Mesothelial cell of epicardium (in vitro differentiated cells): ENCODE data around the gene ELAVL2. TPM values are rescaled to one million over a fixed set of nuclear protein-coding genes. Genes with fewer than 3 reads are reported as not detected.

ENCODE experiments used
- DNase-seq, 2 experiments: peaks; one replicate each; pipeline ENCODE4 v3.0.0; 2021; ENCODE audit warnings: low spot score in 2 of 2; ENCODE audit not compliant: unreplicated experiment in 2 of 2
- H3K27ac Mint-ChIP-seq: 2 replicates; pipeline ENCODE4 v1.8.0; 2021; ENCODE audit warnings: mixed read lengths
- H3K27me3 Mint-ChIP-seq: 2 replicates; pipeline ENCODE4 v1.8.0; 2021; ENCODE audit warnings: low read depth, mixed read lengths
- H3K36me3 Mint-ChIP-seq: 2 replicates; pipeline ENCODE4 v1.8.0; 2021; ENCODE audit warnings: mixed read lengths
- H3K4me1 Mint-ChIP-seq: 2 replicates; pipeline ENCODE4 v1.8.0; 2021; ENCODE audit warnings: mixed read lengths
- H3K4me3 Mint-ChIP-seq: 2 replicates; pipeline ENCODE4 v1.8.0; 2021; ENCODE audit warnings: mild to moderate bottlenecking, moderate library complexity, mixed read lengths
- H3K9me3 Mint-ChIP-seq: 2 replicates; pipeline ENCODE4 v1.8.0; 2021; ENCODE audit warnings: mixed read lengths
- total RNA-seq: library from RNA; stranded (reverse); gene quantifications from 3 replicates; pipeline ENCODE4 v1.2.1, GENCODE V29; 2021
- TF ChIP-seq, protein P1 (sequence below): fragments of 200-600 bp; sonication (generic); IDR thresholded peaks from one replicate; pipeline ENCODE4 v1.5.0; 2021; ENCODE audit warnings: antibody characterized with exemption; ENCODE audit not compliant: unreplicated experiment

Gene ELAVL2
- total RNA-seq, 1 donor from 2014 or later = 1.4 TPM

GRCh38 chr9:23651051-23651450, 175.0 kb downstream of the ELAVL2 start:
- Mint-ChIP-seq H3K9me3 (no peaks in the 10 kb centered on the region), H3K36me3 (no peaks in the 10 kb centered on the region), H3K4me1 (no peaks in the 10 kb centered on the region), H3K27ac (no peak overlapping the region), H3K4me3 (no peak overlapping the region), H3K27me3 (no peaks in the 10 kb centered on the region)
- TF ChIP-seq, protein P1, sequence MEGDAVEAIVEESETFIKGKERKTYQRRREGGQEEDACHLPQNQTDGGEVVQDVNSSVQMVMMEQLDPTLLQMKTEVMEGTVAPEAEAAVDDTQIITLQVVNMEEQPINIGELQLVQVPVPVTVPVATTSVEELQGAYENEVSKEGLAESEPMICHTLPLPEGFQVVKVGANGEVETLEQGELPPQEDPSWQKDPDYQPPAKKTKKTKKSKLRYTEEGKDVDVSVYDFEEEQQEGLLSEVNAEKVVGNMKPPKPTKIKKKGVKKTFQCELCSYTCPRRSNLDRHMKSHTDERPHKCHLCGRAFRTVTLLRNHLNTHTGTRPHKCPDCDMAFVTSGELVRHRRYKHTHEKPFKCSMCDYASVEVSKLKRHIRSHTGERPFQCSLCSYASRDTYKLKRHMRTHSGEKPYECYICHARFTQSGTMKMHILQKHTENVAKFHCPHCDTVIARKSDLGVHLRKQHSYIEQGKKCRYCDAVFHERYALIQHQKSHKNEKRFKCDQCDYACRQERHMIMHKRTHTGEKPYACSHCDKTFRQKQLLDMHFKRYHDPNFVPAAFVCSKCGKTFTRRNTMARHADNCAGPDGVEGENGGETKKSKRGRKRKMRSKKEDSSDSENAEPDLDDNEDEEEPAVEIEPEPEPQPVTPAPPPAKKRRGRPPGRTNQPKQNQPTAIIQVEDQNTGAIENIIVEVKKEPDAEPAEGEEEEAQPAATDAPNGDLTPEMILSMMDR = no peak
- DNase-seq = no peak

GRCh38 chr9:23648651-23649050, 177.4 kb downstream of the ELAVL2 start:
- DNase-seq = no peak
- Mint-ChIP-seq H3K36me3 (no peaks in the 10 kb centered on the region), H3K4me1 (no peaks in the 10 kb centered on the region), H3K9me3 (no peaks in the 10 kb centered on the region), H3K27me3 (no peaks in the 10 kb centered on the region), H3K4me3 (no peak overlapping the region), H3K27ac (no peak overlapping the region)
- TF ChIP-seq, protein P1 = no peak

GRCh38 chr9:23644896-23645295, 181.1 kb downstream of the ELAVL2 start:
- H3K4me3 Mint-ChIP-seq = no peak overlapping the region
- H3K27ac Mint-ChIP-seq = no peak overlapping the region
- no peaks in the 10 kb centered on the region for H3K9me3 Mint-ChIP-seq
- no peaks in the 10 kb centered on the region for H3K4me1 Mint-ChIP-seq
- H3K36me3 Mint-ChIP-seq = no peaks in the 10 kb centered on the region
- TF ChIP-seq, protein P1 = no peak
- DNase-seq = no peak
- no peaks in the 10 kb centered on the region for H3K27me3 Mint-ChIP-seq

GRCh38 chr9:23644326-23644725, 181.7 kb downstream of the ELAVL2 start:
- no peak overlapping the region for H3K27ac Mint-ChIP-seq
- H3K4me1 Mint-ChIP-seq = no peaks in the 10 kb centered on the region
- H3K27me3 Mint-ChIP-seq = no peaks in the 10 kb centered on the region
- no peaks in the 10 kb centered on the region for H3K9me3 Mint-ChIP-seq
- TF ChIP-seq, protein P1 = no peak
- H3K4me3 Mint-ChIP-seq = no peak overlapping the region
- no peak for DNase-seq
- H3K36me3 Mint-ChIP-seq = no peaks in the 10 kb centered on the region

DNA sequence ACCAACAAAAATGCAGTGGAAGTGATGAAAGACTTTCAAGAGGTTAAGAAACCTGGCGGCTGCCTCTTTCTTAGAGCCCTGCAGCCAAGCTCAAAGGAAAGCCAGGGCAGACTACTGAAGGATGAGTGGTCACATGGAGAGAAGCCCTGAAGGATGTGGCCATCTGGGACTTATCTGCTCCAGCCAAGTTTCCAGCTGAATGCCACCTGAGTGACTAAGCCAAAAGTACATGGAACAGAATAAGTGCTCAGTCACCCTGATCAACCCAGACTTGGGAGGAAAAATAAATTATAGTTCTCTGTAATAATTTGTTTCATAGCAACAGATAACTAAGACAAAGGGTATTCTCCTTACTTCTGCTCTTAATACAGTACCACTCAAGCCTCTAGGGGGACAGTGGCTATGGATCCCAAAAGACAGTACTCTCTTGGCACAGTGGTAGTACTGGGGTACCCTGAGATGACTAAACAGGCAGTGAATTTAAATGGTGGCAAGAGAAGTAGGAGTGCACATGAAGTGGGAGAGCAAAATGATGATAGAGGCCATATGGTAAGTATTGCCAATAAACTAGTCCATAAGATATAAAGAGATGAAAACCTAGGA, 182.3 kb downstream of the ELAVL2 start:
- Mint-ChIP-seq H3K27me3 (no peaks in the 10 kb centered on the region), H3K9me3 (no peaks in the 10 kb centered on the region), H3K4me3 (no peak overlapping the region), H3K36me3 (no peaks in the 10 kb centered on the region), H3K27ac (no peak overlapping the region), H3K4me1 (no peaks in the 10 kb centered on the region)
- TF ChIP-seq, protein P1 = no peak
- DNase-seq = no peak
